Inferior parietal cortex (tissue), 1 donor: ENCODE results near the gene DSTYK.
"Not testable (repeated sequence)": the region's sequence is repeated elsewhere in the genome, so short reads cannot be mapped to it uniquely, and the experiment has no call there.

Experiments used
- DNase-seq: peaks from one replicate; pipeline ENCODE4 v3.0.0-alpha.2; 2016; ENCODE audit errors: extremely low spot score

The DSTYK gene

GRCh38 chr1:205171369-205171768, 40.1 kb downstream of the DSTYK start:
- DNase-seq, result no peak

DNA sequence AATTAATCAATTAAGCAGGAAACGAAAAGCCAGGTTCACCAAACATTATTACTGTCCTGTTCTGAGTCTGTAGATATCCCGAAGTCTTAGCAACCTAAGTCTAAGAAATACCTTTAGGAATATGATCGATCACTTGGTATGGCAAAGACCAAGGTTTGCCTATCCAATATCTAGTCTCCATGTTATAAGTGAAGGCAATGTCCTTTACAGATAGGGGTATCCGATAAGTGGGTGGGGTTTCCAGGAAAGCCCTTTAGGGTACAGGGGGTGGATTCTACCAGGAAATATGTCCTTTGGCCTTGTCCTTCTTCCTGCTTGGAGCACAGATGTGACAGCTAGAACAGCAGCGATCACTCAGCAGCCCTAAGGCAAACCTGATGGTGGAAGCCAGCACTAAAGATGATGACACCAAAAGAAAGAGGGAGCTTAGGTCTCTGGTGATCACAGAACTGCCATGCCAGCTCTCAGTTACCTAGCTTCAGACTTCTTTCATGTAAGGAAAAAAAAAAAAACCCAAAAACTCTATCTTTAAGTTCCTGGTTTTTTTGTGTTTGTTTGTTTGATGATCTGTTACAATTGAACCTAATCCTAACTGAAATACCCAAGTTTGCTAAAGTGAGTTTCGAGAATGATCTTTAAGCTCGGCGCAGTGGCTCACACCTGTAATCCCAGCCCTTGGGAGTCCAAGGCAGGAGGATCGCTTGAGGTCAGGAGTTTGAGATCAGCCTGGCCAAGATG, 40.8 kb downstream of the DSTYK start:
- no peak for DNase-seq

DNA sequence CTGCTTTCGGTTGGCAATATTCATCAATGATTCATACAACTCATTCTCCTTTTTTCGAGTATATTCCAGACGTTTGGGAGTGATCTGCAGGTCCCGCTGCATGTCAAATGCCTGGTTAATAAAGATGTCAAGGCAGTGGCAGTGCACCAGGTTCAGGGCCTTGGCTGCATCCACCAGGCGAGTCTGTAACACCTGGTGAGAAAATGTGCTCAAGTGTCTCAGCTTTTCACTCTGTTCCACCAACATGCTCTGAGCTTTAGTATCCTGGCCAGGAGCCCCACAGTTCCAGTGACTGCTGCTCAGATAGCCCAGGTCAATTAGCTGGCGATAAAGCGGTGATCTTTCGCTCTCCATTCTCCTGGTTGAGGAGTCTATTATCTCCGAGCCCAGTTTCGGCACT, 42.3 kb downstream of the DSTYK start:
- no peak for DNase-seq

GRCh38 chr1:205168291-205168690, 43.2 kb downstream of the DSTYK start:
- DNase-seq, result no peak

DNA sequence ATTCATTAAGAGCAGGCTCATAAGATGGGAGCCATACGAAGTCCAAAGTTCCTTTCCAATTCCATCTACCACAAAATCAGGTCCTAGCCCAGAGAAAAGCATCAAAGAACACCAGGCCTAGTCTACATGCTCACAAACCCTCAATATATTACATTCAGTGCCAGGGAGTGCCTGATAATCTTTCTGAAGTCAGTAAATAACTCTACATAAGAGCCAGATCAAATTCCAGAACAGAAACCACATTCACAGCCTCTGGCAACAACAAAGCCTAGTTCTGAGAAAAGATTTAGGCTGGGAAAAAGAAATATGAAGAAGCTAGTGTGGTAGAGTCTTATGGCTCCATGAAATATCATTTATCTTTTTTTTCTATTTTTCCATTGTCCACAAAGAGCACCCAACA, 49.2 kb downstream of the DSTYK start:
- no peak for DNase-seq

GRCh38 chr1:205161076-205161475, 50.4 kb downstream of the DSTYK start:
- DNase-seq, result no peak

GRCh38 chr1:205158048-205158616, 53.4 kb downstream of the DSTYK start:
- DNase-seq, result no peak

DNA sequence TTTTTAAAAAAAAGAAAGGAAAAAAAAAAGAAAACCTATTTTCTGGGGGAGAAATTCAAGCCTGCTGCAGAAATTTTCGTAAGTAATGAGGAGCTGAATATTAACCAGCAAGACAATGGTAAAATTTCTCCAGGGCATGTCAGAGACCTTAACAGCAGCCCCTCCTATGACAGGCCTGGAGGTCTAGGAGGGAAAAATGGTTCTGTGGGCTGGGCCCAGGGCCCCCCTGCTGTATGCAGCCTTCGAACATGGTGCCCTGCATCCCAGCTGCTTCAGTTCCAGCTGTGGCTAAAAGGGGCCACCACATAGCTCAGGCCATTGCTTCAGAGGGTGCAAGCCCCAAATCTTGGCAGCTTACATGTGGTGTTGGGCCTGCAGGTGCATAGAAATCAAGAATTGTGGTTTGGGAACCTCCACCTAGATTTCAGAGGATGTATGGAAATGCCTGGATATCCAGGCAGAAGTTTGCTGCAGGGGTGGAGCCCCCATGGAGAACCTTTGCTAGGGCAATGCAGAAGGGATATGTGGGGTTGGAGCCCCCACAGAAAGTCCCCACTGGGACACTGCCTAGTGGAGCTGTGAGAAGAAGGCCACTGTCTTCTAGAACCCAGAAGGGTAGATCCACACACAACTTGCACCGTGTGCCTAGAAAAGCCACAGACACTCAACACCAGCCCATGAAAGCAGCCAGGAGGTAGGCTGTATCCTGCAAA, 55.7 kb downstream of the DSTYK start:
- DNase-seq, result not testable (repeated sequence)

DNA sequence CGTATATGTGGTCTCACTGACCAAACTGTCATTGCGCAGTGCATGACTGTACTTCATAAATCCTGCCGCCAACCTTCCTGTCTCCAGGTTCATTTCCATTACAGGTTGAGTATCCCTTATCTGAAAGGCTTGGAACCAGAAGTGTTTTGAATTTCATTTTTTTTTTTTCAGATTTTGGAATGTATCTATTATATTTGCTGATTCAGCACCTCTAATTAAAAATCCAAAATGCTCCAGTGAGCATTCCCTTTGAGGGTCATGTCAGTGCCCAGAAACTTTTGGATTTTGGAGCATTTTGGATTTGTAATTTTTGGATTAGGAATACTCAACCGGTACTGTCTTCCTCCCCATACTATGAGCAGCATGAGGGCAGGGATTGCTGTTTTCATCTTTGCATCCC, 59.0 kb downstream of the DSTYK start:
- no peak for DNase-seq

DNA sequence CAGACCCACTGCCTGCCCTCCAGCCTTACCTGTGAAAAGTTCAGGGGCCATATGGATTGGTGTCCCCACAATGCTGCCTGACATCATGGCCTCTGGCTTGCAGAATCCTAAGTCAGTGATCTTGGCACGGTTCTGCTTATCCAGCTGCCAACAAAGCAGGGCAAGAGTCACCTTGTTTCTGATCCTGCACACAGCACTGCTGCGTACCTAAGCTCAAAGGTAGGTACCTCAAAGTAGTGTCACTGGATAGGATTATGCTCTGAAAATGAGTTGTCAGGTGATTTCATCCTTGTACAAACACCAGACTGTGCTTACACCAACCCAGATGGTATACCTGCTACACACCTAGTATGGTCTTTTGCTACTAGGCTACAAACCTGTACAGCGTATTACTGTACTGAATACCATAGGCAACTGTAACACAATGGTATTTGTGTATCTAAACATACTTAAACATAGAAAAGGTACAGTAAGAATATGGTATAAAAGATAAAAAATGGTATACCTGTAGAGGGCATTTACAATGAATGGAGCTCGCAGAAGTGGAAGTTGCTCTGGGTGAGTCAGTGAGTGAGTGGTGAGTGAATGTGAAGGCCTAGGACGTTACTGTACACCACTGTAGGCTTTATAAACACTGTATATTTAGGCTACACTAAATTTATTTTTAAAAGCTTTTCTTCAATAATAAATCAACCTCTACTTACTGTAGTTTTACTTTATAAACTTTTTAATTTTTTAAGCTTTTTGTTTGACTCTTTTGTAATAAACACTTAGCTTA, 60.7 kb downstream of the DSTYK start:
- no peak for DNase-seq

- no peak for DNase-seq
These were observed 64.2 kb downstream of the DSTYK start for GRCh38 chr1:205147191-205147835.

- DNase-seq, result no peak
These were observed 66.8 kb downstream of the DSTYK start for GRCh38 chr1:205144751-205145150.

DNA sequence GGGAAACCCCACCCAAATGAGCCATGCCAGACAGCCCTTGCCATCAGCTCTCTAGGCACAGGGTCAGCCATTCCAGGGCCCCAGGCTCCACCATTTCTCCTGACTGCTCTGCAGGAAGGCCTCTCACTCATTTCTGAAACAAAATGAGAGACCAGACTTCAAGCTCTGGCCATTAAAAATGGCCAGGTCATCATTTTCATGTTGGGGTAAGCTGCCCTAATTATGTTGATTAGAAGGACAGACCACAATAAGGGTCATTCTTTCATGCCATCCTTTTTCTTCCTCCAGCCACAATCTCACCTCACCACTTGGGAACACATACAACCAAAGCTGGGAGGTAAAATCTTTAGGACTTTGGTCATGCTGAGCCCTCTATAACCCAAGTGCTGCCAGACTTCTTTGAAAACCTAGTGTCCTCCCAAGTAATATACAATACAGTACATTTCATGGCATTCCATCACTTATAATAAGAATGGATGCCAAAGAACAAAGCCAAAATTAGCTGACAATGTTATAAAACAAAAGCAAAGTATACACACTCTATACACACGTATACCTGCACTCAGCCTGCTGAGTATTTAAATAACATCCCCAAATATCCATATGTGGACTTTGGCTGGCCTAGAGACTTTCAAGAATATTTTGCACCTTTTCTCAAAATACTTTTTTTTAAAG, 67.3 kb downstream of the DSTYK start:
- no peak for DNase-seq

DNA sequence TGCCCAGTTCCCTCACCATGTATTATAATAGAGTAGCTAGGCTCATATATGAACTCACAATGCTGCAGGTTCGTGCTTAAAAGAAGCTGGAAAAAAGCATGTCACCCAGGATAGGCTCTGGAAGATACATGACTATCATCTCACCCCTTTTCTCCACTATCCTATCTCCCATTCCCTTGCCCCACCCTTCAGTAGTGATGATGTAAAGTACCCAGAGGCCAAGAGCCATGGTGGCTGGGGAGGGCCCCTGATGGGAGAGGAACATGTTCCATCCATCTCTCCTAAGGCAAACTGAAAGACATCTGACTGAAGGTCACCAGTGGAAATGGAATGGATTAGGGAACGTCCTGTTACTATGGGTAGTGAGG, 69.4 kb downstream of the DSTYK start:
- DNase-seq, result no peak

- DNase-seq, result peak; percentile 91
These were observed 70.0 kb downstream of the DSTYK start for GRCh38 chr1:205141236-205142101.

DNA sequence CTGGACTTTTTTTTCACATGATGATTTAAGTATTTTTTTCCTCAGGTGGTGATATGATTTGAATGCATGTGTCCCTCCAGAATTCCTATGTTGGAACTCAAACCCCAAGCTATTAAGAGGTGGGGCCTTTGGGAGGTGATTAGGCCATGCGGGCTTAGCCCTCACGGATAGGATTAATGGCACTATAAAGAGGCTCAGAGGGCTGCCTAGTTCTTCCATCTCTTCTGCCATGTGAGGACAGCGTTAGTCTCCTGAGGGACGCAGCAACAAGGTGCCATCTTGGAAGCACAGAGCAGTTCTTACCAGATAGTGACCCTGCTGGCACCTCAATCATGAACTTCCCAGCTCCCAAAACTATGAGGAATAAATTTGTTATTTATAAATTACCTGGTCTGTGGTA, 71.4 kb downstream of the DSTYK start:
- no peak for DNase-seq

- no peak for DNase-seq
These were observed 73.6 kb downstream of the DSTYK start for GRCh38 chr1:205137901-205138300.

DNA sequence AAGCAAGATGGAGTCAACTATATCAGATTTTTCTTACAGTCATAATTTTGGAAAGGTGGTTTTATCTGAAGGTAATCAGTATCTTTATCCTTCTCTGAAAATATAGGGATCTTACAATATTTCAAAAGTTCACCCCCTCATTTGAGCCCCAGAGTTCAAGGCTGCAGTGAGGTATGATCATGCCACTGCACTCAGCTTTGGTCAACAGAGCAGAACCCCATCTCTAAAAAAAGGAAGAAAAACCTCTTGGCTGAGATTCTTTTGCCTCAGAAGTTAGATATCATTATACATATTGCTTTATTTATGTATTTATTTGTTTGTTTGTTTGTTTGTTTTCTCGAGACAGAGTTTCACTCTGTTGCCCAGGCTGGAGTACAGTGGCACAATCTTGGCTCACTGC, 78.2 kb downstream of the DSTYK start:
- DNase-seq, result no peak

DNA sequence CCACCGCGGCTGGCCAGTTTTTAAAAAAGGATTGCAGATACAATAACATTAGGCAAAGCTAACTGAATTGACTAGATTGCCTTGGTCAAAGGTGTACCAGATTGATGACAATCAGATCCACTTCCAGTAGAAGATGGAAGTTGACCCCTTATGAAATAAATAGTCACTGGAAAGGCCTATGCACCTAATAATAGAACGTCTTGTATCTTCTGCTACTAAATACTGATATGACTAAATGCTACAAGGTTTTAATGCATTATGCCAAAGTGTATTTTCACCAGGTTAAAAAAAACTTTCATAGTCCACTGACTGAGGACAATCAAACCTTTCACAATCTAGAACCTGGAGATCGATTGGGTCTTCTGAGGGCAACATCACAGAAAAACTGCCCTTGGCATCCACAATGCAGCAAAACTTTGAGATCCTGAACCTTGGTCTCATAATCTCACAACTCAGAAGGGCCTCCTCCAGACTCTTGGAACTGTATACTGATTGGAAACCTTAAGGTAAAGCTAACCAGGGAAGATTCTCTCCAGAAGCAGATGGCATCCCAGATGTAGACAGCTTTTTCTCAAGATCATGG, 82.0 kb downstream of the DSTYK start:
- no peak for DNase-seq

DNA sequence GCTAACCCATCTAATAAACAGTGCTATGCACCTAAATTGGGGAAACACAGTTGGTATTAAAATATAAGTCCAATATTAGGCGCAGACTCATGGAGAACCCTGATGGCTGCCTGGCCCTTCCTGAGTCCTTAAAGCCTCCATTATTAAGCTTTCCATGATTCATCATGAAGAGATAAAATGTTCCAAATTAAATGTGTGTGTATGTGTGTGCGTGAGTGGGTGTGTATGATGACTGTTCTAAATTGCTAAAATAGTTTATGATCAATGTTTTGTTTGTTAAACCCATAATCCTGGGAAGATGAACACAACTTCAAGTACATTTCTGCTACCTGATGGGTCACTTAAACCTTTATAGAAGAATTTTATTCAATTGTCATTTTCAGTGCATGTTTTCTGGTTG, 83.5 kb downstream of the DSTYK start:
- no peak for DNase-seq
